DND-41 (cell line): ENCODE results near the gene TNIP2.
A peak's percentile ranks its signal among the peaks of the same experiment; 100 is the strongest.

Source experiments
- ATAC-seq: fragments of 200-7000 bp; cut with Tn5 transposase; 3 replicates; pipeline ENCODE4 v1.9.1; 2021; ENCODE audit warnings: low read depth; ENCODE audit not compliant: insufficient read depth
- DNase-seq: peaks from one replicate; pipeline ENCODE4 v3.0.0-alpha.2; 2020
- H2AFZ ChIP-seq: 2 replicates; pipeline ENCODE4 v1.6.0; 2012; ENCODE audit warnings: low read depth, low read length
- H3K27ac ChIP-seq: 2 replicates; pipeline ENCODE4 v1.5.1; 2012; ENCODE audit warnings: low read length, inconsistent platforms
- H3K27me3 ChIP-seq: fragments of 200-600 bp; sonication (generic); 2 replicates; pipeline ENCODE4 v1.6.0; 2012; ENCODE audit warnings: low read length, mild to moderate bottlenecking, inconsistent platforms; ENCODE audit not compliant: insufficient read depth, poor library complexity
- H3K36me3 ChIP-seq: 2 replicates; pipeline ENCODE4 v1.5.1; 2012; ENCODE audit warnings: low read length, inconsistent platforms; ENCODE audit not compliant: insufficient read depth
- H3K4me1 ChIP-seq: 2 replicates; pipeline ENCODE4 v1.5.1; 2012; ENCODE audit warnings: mild to moderate bottlenecking, low read length; ENCODE audit not compliant: insufficient read depth
- H3K4me2 ChIP-seq: 2 replicates; pipeline ENCODE4 v1.6.0; 2012; ENCODE audit warnings: mild to moderate bottlenecking, moderate library complexity, low read length, inconsistent platforms; ENCODE audit not compliant: insufficient read depth
- H3K4me3 ChIP-seq, 2 experiments: fragments of 200-600 bp in 1 of 2; shearing (Covaris generic) in 1 of 2; 2 replicates each; pipeline ENCODE4 v1.5.1; 2012 to 2016; ENCODE audit warnings: inconsistent platforms in 2 of 2, low read length in 2 of 2, mild to moderate bottlenecking in 2 of 2, low read depth in 1 of 2, moderate library complexity in 1 of 2
- H3K79me2 ChIP-seq: 2 replicates; pipeline ENCODE4 v1.6.0; 2012; ENCODE audit warnings: low read length, inconsistent platforms; ENCODE audit not compliant: insufficient read depth
- H3K9ac ChIP-seq: 2 replicates; pipeline ENCODE4 v1.6.0; 2012; ENCODE audit warnings: low read depth, mild to moderate bottlenecking, inconsistent platforms, low read length, moderate library complexity
- H3K9me3 ChIP-seq: 2 replicates; pipeline ENCODE4 v1.5.1; 2012; ENCODE audit warnings: low read length, moderate library complexity, mild to moderate bottlenecking, inconsistent platforms; ENCODE audit not compliant: insufficient read depth, severe bottlenecking
- H4K20me1 ChIP-seq: 2 replicates; pipeline ENCODE4 v1.6.0; 2012; ENCODE audit warnings: low read length; ENCODE audit not compliant: insufficient read depth
- CTCF ChIP-seq: IDR thresholded peaks from 2 replicates; pipeline ENCODE4 v1.5.1; 2012; ENCODE audit warnings: borderline replicate concordance, low read length, moderate library complexity, mild to moderate bottlenecking; ENCODE audit not compliant: poor library complexity, severe bottlenecking; ENCODE audit errors: extremely low read depth
- EZH2 ChIP-seq: IDR thresholded peaks from 3 replicates; pipeline ENCODE4 v1.6.1; 2012; ENCODE audit warnings: borderline replicate concordance, low read depth, mild to moderate bottlenecking, moderate library complexity, low read length, inconsistent platforms; ENCODE audit not compliant: severe bottlenecking

The TNIP2 gene

GRCh38 chr4:2712261-2712842, 43.8 kb downstream of the TNIP2 start:
- Histone ChIP-seq H3K27ac (no peak overlapping the region), H3K36me3 (peaks cover 57% of the 10 kb centered on the region), H3K4me3 (no peak overlapping the region), H2AFZ (no peak overlapping the region), H3K9me3 (no peaks in the 10 kb centered on the region), H3K4me2 (no peak overlapping the region), H4K20me1 (0 out of 2 replicates have a peak, but pooled peaks cover 3% of the 10 kb centered on the region), H3K79me2 (peaks cover 11% of the 10 kb centered on the region), H3K27me3 (no peaks in the 10 kb centered on the region), H3K9ac (no peak overlapping the region), H3K4me1 (no peaks in the 10 kb centered on the region)
- DNase-seq, result no peak
- ATAC-seq, result no peak
- peak; percentile 37 for TF ChIP-seq CTCF
- no peak for TF ChIP-seq EZH2

- TF ChIP-seq CTCF, result no peak
- TF ChIP-seq EZH2, result no peak
- peaks cover 73% of the 10 kb centered on the region for H3K36me3 ChIP-seq
- no peak overlapping the region for H3K27ac ChIP-seq
- H3K27me3 ChIP-seq, result no peaks in the 10 kb centered on the region
- no peaks in the 10 kb centered on the region for H3K9me3 ChIP-seq
- no peak overlapping the region for H3K4me2 ChIP-seq
- H2AFZ ChIP-seq, result no peak overlapping the region
- H3K4me1 ChIP-seq, result no peaks in the 10 kb centered on the region
- H3K9ac ChIP-seq, result no peak overlapping the region
- peaks cover 10% of the 10 kb centered on the region for H4K20me1 ChIP-seq
- no peaks in the 10 kb centered on the region for H3K79me2 ChIP-seq
- H3K4me3 ChIP-seq, result no peak overlapping the region
- DNase-seq, result no peak
- ATAC-seq, result no peak
Measured at GRCh38 chr4:2702770-2703169, 53.4 kb downstream of the TNIP2 start.

- Histone ChIP-seq H2AFZ (no peak overlapping the region), H3K36me3 (peaks cover 76% of the 10 kb centered on the region), H3K27ac (no peak overlapping the region), H3K27me3 (no peaks in the 10 kb centered on the region), H4K20me1 (peaks cover 13% of the 10 kb centered on the region), H3K4me1 (no peaks in the 10 kb centered on the region), H3K9me3 (no peaks in the 10 kb centered on the region), H3K4me3 (no peak overlapping the region), H3K4me2 (no peak overlapping the region), H3K79me2 (no peaks in the 10 kb centered on the region), H3K9ac (no peak overlapping the region)
- TF ChIP-seq EZH2 (no peak), CTCF (no peak)
- DNase-seq, result no peak
- no peak for ATAC-seq
Measured at GRCh38 chr4:2702361-2702760, 53.8 kb downstream of the TNIP2 start.
